K562 (cell line): ENCODE measurements around the gene GOLT1A. TPM values are rescaled to one million over a fixed set of nuclear protein-coding genes. Genes with fewer than 3 reads are reported as not detected.

Source experiments
- CBFA2T2 ChIP-seq: fragments of 450-650 bp; conservative IDR thresholded peaks from 2 replicates; pipeline ENCODE4 v1.6.1; 2017; ENCODE audit warnings: mild to moderate bottlenecking
- DMBX1 ChIP-seq: fragments of 250-450 bp; sonication (Bioruptor Pico); IDR thresholded peaks from 2 replicates; pipeline ENCODE4 v1.8.0; 2022; ENCODE audit warnings: inconsistent platforms, mild to moderate bottlenecking, moderate library complexity, borderline replicate concordance
- DNMT1 ChIP-seq: fragments of 450-650 bp; IDR thresholded peaks from 2 replicates; pipeline ENCODE4 v1.6.1; 2016; ENCODE audit warnings: antibody characterized with exemption, mild to moderate bottlenecking
- MCM2 ChIP-seq: fragments of 450-650 bp; IDR thresholded peaks from 2 replicates; pipeline ENCODE4 v1.6.1; 2017; ENCODE audit warnings: low read depth, mild to moderate bottlenecking
- MECOM ChIP-seq: fragments of 250-450 bp; sonication (Bioruptor Pico); IDR thresholded peaks from 2 replicates; pipeline ENCODE4 v1.8.0; 2022; ENCODE audit warnings: inconsistent platforms
- NEUROD1 ChIP-seq: fragments of 150-350 bp; IDR thresholded peaks from 2 replicates; pipeline ENCODE4 v1.6.1; 2014; ENCODE audit warnings: borderline replicate concordance, low read length, low read depth; ENCODE audit not compliant: partially characterized antibody
- NFATC3 ChIP-seq: fragments of 450-650 bp; IDR thresholded peaks from 2 replicates; pipeline ENCODE4 v1.6.1; 2017; ENCODE audit warnings: mild to moderate bottlenecking
- PURB ChIP-seq: sonication (generic); formaldehyde crosslinking; IDR thresholded peaks from 2 replicates; pipeline ENCODE4 v1.9.0; 2021; ENCODE audit warnings: low read depth, mild to moderate bottlenecking, missing genetic modification reagents
- RAD51 ChIP-seq: fragments of 450-650 bp; IDR thresholded peaks from 2 replicates; pipeline ENCODE4 v1.7.1; 2016; ENCODE audit warnings: low read depth, mild to moderate bottlenecking, borderline replicate concordance
- RNF2 ChIP-seq: sonication (generic); IDR thresholded peaks from 2 replicates; pipeline ENCODE4 v1.6.1; 2016
- SMAD2 ChIP-seq: fragments of 150-350 bp; IDR thresholded peaks from 2 replicates; pipeline ENCODE4 v1.6.1; 2014; ENCODE audit warnings: low read depth, mild to moderate bottlenecking, low read length
- SP1 ChIP-seq: sonication (generic); formaldehyde crosslinking; IDR thresholded peaks from 2 replicates; pipeline ENCODE4 v1.8.1; 2022; ENCODE audit warnings: mild to moderate bottlenecking, missing genetic modification reagents
- STAG1 ChIP-seq: sonication (generic); formaldehyde crosslinking; IDR thresholded peaks from 2 replicates; pipeline ENCODE4 v1.5.0; 2020; ENCODE audit warnings: missing genetic modification reagents, borderline replicate concordance
- TBP ChIP-seq: optimal IDR thresholded peaks from 2 replicates; pipeline ENCODE3; 2011; ENCODE audit warnings: low read depth, low read length, improper control_type of control experiment
- TEAD1 ChIP-seq, 2 experiments: fragments of 450-650 bp in 1 of 2; sonication (generic) in 1 of 2; formaldehyde crosslinking; IDR thresholded peaks; 2 replicates each; pipeline versions ENCODE4 v1.4.0 to v1.8.0; 2020 to 2022; ENCODE audit warnings: mild to moderate bottlenecking in 2 of 2, missing genetic modification reagents in 1 of 2
- TRIM28 ChIP-seq: fragments of 450-650 bp; IDR thresholded peaks from 2 replicates; pipeline ENCODE4 v1.6.1; 2017
- ZC3H8 ChIP-seq: fragments of 450-650 bp; IDR thresholded peaks from 2 replicates; pipeline ENCODE4 v1.6.1; 2017
- polyA plus RNA-seq, 8 experiments: library from polyadenylated mRNA; depleted of rRNA in 4 of 8; stranded (reverse) in 5 of 8; unstranded in 3 of 8; fragments of >200 nt; fragmentation: Nextera tagmentation in 2 of 8; fragmentation: Illumina TruSeq in 1 of 8; extraction: Ambion mirVana in 2 of 8; extraction: Trizol in 1 of 8; gene quantifications; 2 replicates each; pipeline versions ENCODE4 v1.2.1 to v1.2.3, GENCODE V29; 2011 to 2014; ENCODE audit warnings: inconsistent platforms in 1 of 8, missing spikeins in 1 of 8
- total RNA-seq, 7 experiments: library from RNA; depleted of rRNA in 6 of 7; stranded (reverse); fragments of >200 nt in 6 of 7; fragmentation: Illumina TruSeq in 2 of 7; extraction: Trizol in 2 of 7; gene quantifications; 2 replicates each; pipeline versions ENCODE4 v1.2.1 to v1.2.3, GENCODE V29; 2011 to 2021; ENCODE audit warnings: low replicate concordance in 1 of 7
- TF ChIP-seq, protein P1 (sequence below): fragments of 450-650 bp; IDR thresholded peaks from 2 replicates; pipeline ENCODE4 v1.6.1; 2017; ENCODE audit warnings: mild to moderate bottlenecking, moderate library complexity
- TF ChIP-seq, protein P2 (sequence below): sonication (generic); formaldehyde crosslinking; IDR thresholded peaks from 2 replicates; pipeline ENCODE4 v1.8.0; 2022; ENCODE audit warnings: missing genetic modification reagents, mild to moderate bottlenecking, moderate library complexity, borderline replicate concordance
- TF ChIP-seq, protein P3 (sequence below): fragments of 250-450 bp; sonication (Bioruptor Pico); IDR thresholded peaks from 2 replicates; pipeline ENCODE4 v1.8.0; 2021; ENCODE audit warnings: moderate library complexity, mild to moderate bottlenecking, inconsistent platforms
- TF ChIP-seq, protein P4 (sequence below): fragments of 450-650 bp; IDR thresholded peaks from 2 replicates; pipeline ENCODE4 v1.6.1; 2016; ENCODE audit warnings: low read depth, mild to moderate bottlenecking, moderate library complexity
- TF ChIP-seq, protein P5 (sequence below): fragments of 250-450 bp; sonication (Bioruptor Pico); IDR thresholded peaks from 2 replicates; pipeline ENCODE4 v1.4.0; 2020

The GOLT1A gene
- total and polyA plus RNA-seq, 9 of the 15 experiments (the other 6 are each of a cell fraction or from before 2014, with no cell fraction given): not detected

DNA sequence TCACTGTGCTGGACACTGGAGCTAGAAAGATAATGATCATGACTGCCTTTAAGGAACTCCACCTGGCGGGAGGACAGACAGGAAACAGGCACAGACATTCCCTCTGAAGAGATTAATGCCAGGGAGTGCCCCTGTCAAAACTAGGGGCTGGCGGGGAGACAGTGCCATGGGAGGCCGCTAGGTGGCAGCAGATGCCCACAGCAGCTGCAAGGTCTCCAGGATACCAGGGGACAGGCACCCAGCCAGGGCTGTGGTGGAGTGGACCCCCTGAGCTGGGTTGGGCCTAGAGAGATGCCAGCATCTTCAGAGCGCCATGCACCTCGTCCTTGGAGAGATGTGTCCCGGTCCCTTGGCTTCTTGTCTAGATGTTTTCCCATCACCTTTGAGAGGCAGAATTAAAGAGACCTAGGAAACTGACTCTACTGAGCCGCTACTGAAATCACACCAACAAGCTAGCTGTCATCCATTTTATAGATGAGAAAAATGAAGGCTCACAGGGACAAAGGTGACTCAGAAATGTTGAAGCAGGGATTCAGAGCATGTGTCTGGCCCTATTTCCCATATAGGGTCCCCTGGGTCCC, 51.2 kb downstream of the GOLT1A start (continued):
- TF ChIP-seq, protein P1, sequence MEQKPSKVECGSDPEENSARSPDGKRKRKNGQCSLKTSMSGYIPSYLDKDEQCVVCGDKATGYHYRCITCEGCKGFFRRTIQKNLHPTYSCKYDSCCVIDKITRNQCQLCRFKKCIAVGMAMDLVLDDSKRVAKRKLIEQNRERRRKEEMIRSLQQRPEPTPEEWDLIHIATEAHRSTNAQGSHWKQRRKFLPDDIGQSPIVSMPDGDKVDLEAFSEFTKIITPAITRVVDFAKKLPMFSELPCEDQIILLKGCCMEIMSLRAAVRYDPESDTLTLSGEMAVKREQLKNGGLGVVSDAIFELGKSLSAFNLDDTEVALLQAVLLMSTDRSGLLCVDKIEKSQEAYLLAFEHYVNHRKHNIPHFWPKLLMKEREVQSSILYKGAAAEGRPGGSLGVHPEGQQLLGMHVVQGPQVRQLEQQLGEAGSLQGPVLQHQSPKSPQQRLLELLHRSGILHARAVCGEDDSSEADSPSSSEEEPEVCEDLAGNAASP: no peak
- TF ChIP-seq MCM2: no peak
- TF ChIP-seq RAD51: no peak
- TF ChIP-seq, protein P2, sequence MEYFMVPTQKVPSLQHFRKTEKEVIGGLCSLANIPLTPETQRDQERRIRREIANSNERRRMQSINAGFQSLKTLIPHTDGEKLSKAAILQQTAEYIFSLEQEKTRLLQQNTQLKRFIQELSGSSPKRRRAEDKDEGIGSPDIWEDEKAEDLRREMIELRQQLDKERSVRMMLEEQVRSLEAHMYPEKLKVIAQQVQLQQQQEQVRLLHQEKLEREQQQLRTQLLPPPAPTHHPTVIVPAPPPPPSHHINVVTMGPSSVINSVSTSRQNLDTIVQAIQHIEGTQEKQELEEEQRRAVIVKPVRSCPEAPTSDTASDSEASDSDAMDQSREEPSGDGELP (CRISPR knock-in tag): peak; percentile 62; the same call in 1 of the 2 replicates
- no peak for TF ChIP-seq NEUROD1
- no peak for TF ChIP-seq SMAD2
- TF ChIP-seq TRIM28: no peak
- TF ChIP-seq, protein P3, sequence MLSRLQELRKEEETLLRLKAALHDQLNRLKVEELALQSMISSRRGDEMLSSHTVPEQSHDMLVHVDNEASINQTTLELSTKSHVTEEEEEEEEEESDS (CRISPR knock-in tag): no peak
- TF ChIP-seq RNF2: no peak
- TF ChIP-seq PURB (CRISPR knock-in tag): no peak
- TF ChIP-seq TEAD1 (CRISPR knock-in tag; IDR thresholded peaks at IDR 0.05): 0 out of 4 replicates have a peak, but pooled peaks of 1 of the 2 experiments have one; percentile 27
- TF ChIP-seq, protein P4, sequence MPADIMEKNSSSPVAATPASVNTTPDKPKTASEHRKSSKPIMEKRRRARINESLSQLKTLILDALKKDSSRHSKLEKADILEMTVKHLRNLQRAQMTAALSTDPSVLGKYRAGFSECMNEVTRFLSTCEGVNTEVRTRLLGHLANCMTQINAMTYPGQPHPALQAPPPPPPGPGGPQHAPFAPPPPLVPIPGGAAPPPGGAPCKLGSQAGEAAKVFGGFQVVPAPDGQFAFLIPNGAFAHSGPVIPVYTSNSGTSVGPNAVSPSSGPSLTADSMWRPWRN: no peak
- no peak for TF ChIP-seq TBP
- TF ChIP-seq SP1 (CRISPR knock-in tag): peak; percentile 45; the same call in 1 of the 2 replicates
- TF ChIP-seq STAG1 (CRISPR knock-in tag): peak; percentile 95
- TF ChIP-seq ZC3H8: no peak
- TF ChIP-seq MECOM: no peak
- TF ChIP-seq, protein P5, sequence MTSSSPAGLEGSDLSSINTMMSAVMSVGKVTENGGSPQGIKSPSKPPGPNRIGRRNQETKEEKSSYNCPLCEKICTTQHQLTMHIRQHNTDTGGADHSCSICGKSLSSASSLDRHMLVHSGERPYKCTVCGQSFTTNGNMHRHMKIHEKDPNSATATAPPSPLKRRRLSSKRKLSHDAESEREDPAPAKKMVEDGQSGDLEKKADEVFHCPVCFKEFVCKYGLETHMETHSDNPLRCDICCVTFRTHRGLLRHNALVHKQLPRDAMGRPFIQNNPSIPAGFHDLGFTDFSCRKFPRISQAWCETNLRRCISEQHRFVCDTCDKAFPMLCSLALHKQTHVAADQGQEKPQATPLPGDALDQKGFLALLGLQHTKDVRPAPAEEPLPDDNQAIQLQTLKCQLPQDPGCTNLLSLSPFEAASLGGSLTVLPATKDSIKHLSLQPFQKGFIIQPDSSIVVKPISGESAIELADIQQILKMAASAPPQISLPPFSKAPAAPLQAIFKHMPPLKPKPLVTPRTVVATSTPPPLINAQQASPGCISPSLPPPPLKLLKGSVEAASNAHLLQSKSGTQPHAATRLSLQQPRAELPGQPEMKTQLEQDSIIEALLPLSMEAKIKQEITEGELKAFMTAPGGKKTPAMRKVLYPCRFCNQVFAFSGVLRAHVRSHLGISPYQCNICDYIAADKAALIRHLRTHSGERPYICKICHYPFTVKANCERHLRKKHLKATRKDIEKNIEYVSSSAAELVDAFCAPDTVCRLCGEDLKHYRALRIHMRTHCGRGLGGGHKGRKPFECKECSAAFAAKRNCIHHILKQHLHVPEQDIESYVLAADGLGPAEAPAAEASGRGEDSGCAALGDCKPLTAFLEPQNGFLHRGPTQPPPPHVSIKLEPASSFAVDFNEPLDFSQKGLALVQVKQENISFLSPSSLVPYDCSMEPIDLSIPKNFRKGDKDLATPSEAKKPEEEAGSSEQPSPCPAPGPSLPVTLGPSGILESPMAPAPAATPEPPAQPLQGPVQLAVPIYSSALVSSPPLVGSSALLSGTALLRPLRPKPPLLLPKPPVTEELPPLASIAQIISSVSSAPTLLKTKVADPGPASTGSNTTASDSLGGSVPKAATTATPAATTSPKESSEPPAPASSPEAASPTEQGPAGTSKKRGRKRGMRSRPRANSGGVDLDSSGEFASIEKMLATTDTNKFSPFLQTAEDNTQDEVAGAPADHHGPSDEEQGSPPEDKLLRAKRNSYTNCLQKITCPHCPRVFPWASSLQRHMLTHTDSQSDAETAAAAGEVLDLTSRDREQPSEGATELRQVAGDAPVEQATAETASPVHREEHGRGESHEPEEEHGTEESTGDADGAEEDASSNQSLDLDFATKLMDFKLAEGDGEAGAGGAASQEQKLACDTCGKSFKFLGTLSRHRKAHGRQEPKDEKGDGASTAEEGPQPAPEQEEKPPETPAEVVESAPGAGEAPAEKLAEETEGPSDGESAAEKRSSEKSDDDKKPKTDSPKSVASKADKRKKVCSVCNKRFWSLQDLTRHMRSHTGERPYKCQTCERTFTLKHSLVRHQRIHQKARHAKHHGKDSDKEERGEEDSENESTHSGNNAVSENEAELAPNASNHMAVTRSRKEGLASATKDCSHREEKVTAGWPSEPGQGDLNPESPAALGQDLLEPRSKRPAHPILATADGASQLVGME (CRISPR knock-in tag): 0 out of 2 replicates have a peak, but pooled peaks have one; percentile 20
- TF ChIP-seq DMBX1 (CRISPR knock-in tag): no peak
- TF ChIP-seq CBFA2T2: no peak
- TF ChIP-seq DNMT1: no peak
- TF ChIP-seq NFATC3: no peak
